ENCODE results near the gene SH2B3. TPM values are rescaled to one million over a fixed set of nuclear protein-coding genes. Genes with fewer than 3 reads are reported as not detected.

SH2B3 gene
- total and polyA plus RNA-seq, 2 of the 13 experiments (the other 11 are each of a cell fraction or from before 2014, with no cell fraction given): 6.8 to 6.9 TPM

DNA sequence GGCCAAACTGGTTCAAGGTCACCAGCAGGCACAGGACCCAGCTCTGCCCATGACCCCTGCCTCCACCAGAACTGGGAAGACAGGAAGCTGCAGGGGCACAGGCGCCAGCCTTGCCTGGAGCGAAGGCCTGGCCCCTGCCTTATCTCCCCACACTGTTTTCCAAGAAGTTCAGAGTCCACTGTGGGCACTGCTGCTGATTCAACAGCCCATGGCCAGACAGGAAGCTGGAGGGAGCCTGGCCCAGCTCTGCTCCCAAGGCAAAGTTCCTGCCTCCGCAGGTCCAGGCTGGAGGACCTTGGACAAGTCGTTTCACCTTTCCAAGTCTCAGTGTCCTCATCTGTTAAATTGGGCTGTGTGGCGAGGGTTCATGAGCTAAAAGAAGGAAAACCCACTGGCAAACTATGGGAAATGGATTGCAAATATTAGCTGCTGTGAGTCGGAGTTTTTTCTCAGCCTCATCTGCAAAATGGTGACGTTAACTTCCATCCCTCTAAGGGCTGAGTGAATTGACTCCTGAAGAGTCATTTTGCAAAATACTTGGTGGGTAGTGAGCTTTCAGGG, 38.0 kb upstream of the SH2B3 start (continued):
- no peak for TF ChIP-seq ZSCAN12 (CRISPR knock-in tag; IDR thresholded peaks at IDR 0.05)
- no peak for TF ChIP-seq SMC3 (IDR thresholded peaks at IDR 0.05; ENCODE audit: low read length)
- 0 out of 2 replicates have a peak, but pooled peaks have one; percentile 73 for TF ChIP-seq ZNF747 (CRISPR knock-in tag; IDR thresholded peaks at IDR 0.05; ENCODE audit: borderline replicate concordance)
- TF ChIP-seq MATR3 (CRISPR knock-in tag; IDR thresholded peaks at IDR 0.05): no peak
- TF ChIP-seq ZNF891 (CRISPR knock-in tag; IDR thresholded peaks at IDR 0.05): 0 out of 2 replicates have a peak, but pooled peaks have one; percentile 33
- TF ChIP-seq JUND (CRISPR knock-in tag; IDR thresholded peaks at IDR 0.05): peak; percentile 50; the same call in 1 of the 2 replicates
- peak; percentile 86 for TF ChIP-seq ZNF652 (CRISPR knock-in tag; IDR thresholded peaks at IDR 0.05; ENCODE audit: borderline replicate concordance, low read depth)
- peak; percentile 37; the same call in 1 of the 2 replicates for TF ChIP-seq KMT2A (CRISPR knock-in tag; IDR thresholded peaks at IDR 0.05)
- peak; percentile 78; the same call in 1 of the 2 replicates for TF ChIP-seq CCDC6 (CRISPR knock-in tag; IDR thresholded peaks at IDR 0.05)
- no peak; the same call in 1 of the 2 replicates for TF ChIP-seq ZNF605 (CRISPR knock-in tag; IDR thresholded peaks at IDR 0.05)
- peak; percentile 71; the same call in 1 of the 2 replicates for TF ChIP-seq SOX5 (CRISPR knock-in tag; IDR thresholded peaks at IDR 0.05; ENCODE audit: borderline replicate concordance)
- TF ChIP-seq CBX1 (IDR thresholded peaks at IDR 0.05; ENCODE audit: low read depth): peak; percentile 33
- peak; percentile 87 for TF ChIP-seq ZBTB7B (CRISPR knock-in tag; IDR thresholded peaks at IDR 0.05)
- TF ChIP-seq NFE2 (CRISPR knock-in tag; IDR thresholded peaks at IDR 0.05): no peak
- TF ChIP-seq ZNF343 (CRISPR knock-in tag; IDR thresholded peaks at IDR 0.05): no peak
- no peak for TF ChIP-seq NCOA5 (CRISPR knock-in tag; IDR thresholded peaks at IDR 0.05)
- peak; percentile 91 for TF ChIP-seq NCOR1 (IDR thresholded peaks at IDR 0.05; ENCODE audit: borderline replicate concordance, low read length)
- TF ChIP-seq ZNF790 (CRISPR knock-in tag; IDR thresholded peaks at IDR 0.05; ENCODE audit: borderline replicate concordance): no peak
- TF ChIP-seq, protein P1, sequence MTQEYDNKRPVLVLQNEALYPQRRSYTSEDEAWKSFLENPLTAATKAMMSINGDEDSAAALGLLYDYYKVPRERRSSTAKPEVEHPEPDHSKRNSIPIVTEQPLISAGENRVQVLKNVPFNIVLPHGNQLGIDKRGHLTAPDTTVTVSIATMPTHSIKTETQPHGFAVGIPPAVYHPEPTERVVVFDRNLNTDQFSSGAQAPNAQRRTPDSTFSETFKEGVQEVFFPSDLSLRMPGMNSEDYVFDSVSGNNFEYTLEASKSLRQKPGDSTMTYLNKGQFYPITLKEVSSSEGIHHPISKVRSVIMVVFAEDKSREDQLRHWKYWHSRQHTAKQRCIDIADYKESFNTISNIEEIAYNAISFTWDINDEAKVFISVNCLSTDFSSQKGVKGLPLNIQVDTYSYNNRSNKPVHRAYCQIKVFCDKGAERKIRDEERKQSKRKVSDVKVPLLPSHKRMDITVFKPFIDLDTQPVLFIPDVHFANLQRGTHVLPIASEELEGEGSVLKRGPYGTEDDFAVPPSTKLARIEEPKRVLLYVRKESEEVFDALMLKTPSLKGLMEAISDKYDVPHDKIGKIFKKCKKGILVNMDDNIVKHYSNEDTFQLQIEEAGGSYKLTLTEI (CRISPR knock-in tag; conservative IDR thresholded peaks at IDR 0.05): no peak
- TF ChIP-seq DR1 (CRISPR knock-in tag; IDR thresholded peaks at IDR 0.05): no peak; the same call in 1 of the 2 replicates
- no peak for TF ChIP-seq GLI4 (CRISPR knock-in tag; IDR thresholded peaks at IDR 0.05; ENCODE audit: borderline replicate concordance)
- no peak for TF ChIP-seq IKZF4 (CRISPR knock-in tag; IDR thresholded peaks at IDR 0.05; ENCODE audit: borderline replicate concordance, low read depth, not compliant biosample characterization)
- TF ChIP-seq, protein P2, sequence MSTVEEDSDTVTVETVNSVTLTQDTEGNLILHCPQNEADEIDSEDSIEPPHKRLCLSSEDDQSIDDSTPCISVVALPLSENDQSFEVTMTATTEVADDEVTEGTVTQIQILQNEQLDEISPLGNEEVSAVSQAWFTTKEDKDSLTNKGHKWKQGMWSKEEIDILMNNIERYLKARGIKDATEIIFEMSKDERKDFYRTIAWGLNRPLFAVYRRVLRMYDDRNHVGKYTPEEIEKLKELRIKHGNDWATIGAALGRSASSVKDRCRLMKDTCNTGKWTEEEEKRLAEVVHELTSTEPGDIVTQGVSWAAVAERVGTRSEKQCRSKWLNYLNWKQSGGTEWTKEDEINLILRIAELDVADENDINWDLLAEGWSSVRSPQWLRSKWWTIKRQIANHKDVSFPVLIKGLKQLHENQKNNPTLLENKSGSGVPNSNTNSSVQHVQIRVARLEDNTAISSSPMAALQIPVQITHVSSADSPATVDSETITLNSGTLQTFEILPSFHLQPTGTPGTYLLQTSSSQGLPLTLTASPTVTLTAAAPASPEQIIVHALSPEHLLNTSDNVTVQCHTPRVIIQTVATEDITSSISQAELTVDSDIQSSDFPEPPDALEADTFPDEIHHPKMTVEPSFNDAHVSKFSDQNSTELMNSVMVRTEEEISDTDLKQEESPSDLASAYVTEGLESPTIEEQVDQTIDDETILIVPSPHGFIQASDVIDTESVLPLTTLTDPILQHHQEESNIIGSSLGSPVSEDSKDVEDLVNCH (CRISPR knock-in tag; IDR thresholded peaks at IDR 0.05): no peak
- peak; percentile 84 for TF ChIP-seq AKAP8 (CRISPR knock-in tag; IDR thresholded peaks at IDR 0.05)
- no peak for TF ChIP-seq ZNF749 (CRISPR knock-in tag; IDR thresholded peaks at IDR 0.05; ENCODE audit: borderline replicate concordance)
- TF ChIP-seq, protein P3, sequence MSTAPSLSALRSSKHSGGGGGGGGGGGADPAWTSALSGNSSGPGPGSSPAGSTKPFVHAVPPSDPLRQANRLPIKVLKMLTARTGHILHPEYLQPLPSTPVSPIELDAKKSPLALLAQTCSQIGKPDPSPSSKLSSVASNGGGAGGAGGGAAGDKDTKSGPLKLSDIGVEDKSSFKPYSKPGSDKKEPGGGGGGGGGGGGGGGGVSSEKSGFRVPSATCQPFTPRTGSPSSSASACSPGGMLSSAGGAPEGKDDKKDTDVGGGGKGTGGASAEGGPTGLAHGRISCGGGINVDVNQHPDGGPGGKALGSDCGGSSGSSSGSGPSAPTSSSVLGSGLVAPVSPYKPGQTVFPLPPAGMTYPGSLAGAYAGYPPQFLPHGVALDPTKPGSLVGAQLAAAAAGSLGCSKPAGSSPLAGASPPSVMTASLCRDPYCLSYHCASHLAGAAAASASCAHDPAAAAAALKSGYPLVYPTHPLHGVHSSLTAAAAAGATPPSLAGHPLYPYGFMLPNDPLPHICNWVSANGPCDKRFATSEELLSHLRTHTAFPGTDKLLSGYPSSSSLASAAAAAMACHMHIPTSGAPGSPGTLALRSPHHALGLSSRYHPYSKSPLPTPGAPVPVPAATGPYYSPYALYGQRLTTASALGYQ (CRISPR knock-in tag; IDR thresholded peaks at IDR 0.05): peak; percentile 83
- TF ChIP-seq ZNF253 (CRISPR knock-in tag; IDR thresholded peaks at IDR 0.05; ENCODE audit: borderline replicate concordance): no peak

Measured in HepG2 (cell line).